Ovary (tissue), 9 donors: ENCODE results near the gene CHRNA5. TPM values are rescaled to one million over a fixed set of nuclear protein-coding genes. Genes with fewer than 3 reads are reported as not detected.
A peak's percentile ranks its signal among the peaks of the same experiment; 100 is the strongest.

Experiments used
- DNase-seq, 5 donors: peaks; one replicate each; pipeline ENCODE4 v3.0.0-alpha.2; 2019 to 2020
- H3K27ac ChIP-seq, 2 donors: fragments of 200-600 bp; one replicate each; pipeline versions ENCODE4 v1.5.1 to v1.8.0; 2019 to 2022
- H3K27me3 ChIP-seq: fragments of 200-600 bp; one replicate; pipeline ENCODE4 v1.8.0; 2022
- H3K36me3 ChIP-seq: fragments of 200-600 bp; sonication (generic); one replicate; pipeline ENCODE4 v1.5.1; 2019
- H3K4me1 ChIP-seq: one replicate; pipeline ENCODE4 v1.8.1; 2013; ENCODE audit warnings: mild to moderate bottlenecking, moderate library complexity; ENCODE audit not compliant: insufficient read depth
- H3K4me3 ChIP-seq: fragments of 200-600 bp; sonication (generic); one replicate; pipeline ENCODE4 v1.5.1; 2017
- H3K9me3 ChIP-seq, 2 donors: fragments of 200-600 bp in 1 of 2; sonication (generic) in 1 of 2; one replicate each; pipeline versions ENCODE4 v1.5.1 to v1.8.1; 2013 to 2019; ENCODE audit warnings: mild to moderate bottlenecking in 1 of 2, moderate library complexity in 1 of 2
- EP300 ChIP-seq: sonication (generic); formaldehyde crosslinking; IDR thresholded peaks from one replicate; pipeline ENCODE4 v1.6.1; 2017; ENCODE audit warnings: antibody characterized with exemption
- POLR2A ChIP-seq: fragments of 450-650 bp; IDR thresholded peaks from one replicate; pipeline ENCODE4 v1.6.1; 2017; ENCODE audit warnings: antibody characterized with exemption, mild to moderate bottlenecking, moderate library complexity
- WGBS, 3 donors: extraction: QIAGEN DNeasy Blood & Tissue Kit in 1 of 3; methylation state at CpG; one replicate each; pipeline versions ENCODE4 v1.1.5 to v1.1.7; 2013 to 2017; 5-methylcytosine and 5-hydroxymethylcytosine counted together
- intact Hi-C, 4 donors: fragments of 100-400 bp; cut with DNase I; formaldehyde crosslinking; loops; one replicate each; pipeline versions ENCODE4 v1.11.0 to v1.15.1; 2022 to 2023
- polyA plus RNA-seq, 2 donors: library from polyadenylated mRNA; stranded (reverse); fragments of 200-250 nt in 1 of 2; fragments of 350-450 nt in 1 of 2; fragmentation: Illumina TruSeq in 1 of 2; extraction: RNeasy Lipid Tissue Mini Kit (QIAGEN cat#74804) in 1 of 2; gene quantifications; one replicate each; pipeline ENCODE4 v1.2.3, GENCODE V29; 2013 to 2014
- total RNA-seq, 7 donors: library from RNA; depleted of rRNA in 2 of 7; stranded (reverse); fragments of >200 nt in 2 of 7; fragmentation: NEBNext Ultra II Directional in 3 of 7; extraction: Animal tissue kit (Norgen Biotek cat#: 25700) in 3 of 7; gene quantifications; one replicate each; pipeline versions ENCODE4 v1.1.0 to v1.2.4, GENCODE V29; 2016 to 2023
- TF ChIP-seq, protein P1 (sequence below), 3 donors: fragments of 450-650 bp in 2 of 3; fragments of 200-600 bp in 1 of 3; IDR thresholded peaks; one replicate each; pipeline versions ENCODE4 v1.5.1 to v1.8.0; 2016 to 2022; ENCODE audit warnings: antibody characterized with exemption in 3 of 3, mild to moderate bottlenecking in 1 of 3
- donor health status: DM: no; HTN: no; CAD: no; lungs with moderate emphysema.
- donor health status: DM: no; HTN: no; CAD: no.
- donor health status: Bipolar disorder and iron deficiency.
- donor health status: DM: yes; HTN: yes; CAD: no.
- donor health status: DM: no; HTN: no; CAD: no.
- donor health status: DM: yes; HTN: yes; CAD: no.

Gene CHRNA5
- total and polyA plus RNA-seq, 9 donors = 0.42 to 2.2 (median 0.74) TPM

DNA sequence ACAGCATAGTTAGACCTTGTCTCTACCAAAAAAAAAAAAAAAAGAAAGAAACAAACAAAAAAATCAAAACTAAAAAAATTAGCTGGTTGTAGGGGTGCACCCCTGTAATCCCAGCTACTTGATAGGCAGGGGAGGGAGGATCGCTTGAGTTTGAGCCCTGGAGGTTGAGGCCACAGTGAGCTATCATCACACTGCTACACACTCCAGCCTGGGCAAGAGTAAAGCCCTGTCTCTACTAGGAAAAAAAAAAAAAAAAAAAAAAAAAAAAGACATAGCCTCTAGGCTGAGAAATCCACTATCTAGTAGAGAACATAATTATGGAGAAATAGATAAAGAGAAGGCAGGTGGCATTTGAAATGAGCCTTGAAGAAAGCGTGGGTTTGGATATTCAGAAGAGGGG, 2.2 kb upstream of the CHRNA5 start:
- Histone ChIP-seq H3K4me3 (no peak overlapping the region), H3K27ac (no peak overlapping the region), H3K4me1 (peaks cover 2% of the 10 kb centered on the region), H3K36me3 (no peaks in the 10 kb centered on the region), H3K9me3 (no peaks in the 10 kb centered on the region), H3K27me3 (no peaks in the 10 kb centered on the region)
- no peak for DNase-seq
- intact Hi-C loops = no loop called here
- 74 to 91% (median 87%) methylated on average over 2 of the region's 2 CpGs for WGBS, 3 donors
- TF ChIP-seq EP300 (no peak), POLR2A (no peak)
- TF ChIP-seq, protein P1, sequence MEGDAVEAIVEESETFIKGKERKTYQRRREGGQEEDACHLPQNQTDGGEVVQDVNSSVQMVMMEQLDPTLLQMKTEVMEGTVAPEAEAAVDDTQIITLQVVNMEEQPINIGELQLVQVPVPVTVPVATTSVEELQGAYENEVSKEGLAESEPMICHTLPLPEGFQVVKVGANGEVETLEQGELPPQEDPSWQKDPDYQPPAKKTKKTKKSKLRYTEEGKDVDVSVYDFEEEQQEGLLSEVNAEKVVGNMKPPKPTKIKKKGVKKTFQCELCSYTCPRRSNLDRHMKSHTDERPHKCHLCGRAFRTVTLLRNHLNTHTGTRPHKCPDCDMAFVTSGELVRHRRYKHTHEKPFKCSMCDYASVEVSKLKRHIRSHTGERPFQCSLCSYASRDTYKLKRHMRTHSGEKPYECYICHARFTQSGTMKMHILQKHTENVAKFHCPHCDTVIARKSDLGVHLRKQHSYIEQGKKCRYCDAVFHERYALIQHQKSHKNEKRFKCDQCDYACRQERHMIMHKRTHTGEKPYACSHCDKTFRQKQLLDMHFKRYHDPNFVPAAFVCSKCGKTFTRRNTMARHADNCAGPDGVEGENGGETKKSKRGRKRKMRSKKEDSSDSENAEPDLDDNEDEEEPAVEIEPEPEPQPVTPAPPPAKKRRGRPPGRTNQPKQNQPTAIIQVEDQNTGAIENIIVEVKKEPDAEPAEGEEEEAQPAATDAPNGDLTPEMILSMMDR (IDR thresholded peaks at IDR 0.05) = no peak

DNA sequence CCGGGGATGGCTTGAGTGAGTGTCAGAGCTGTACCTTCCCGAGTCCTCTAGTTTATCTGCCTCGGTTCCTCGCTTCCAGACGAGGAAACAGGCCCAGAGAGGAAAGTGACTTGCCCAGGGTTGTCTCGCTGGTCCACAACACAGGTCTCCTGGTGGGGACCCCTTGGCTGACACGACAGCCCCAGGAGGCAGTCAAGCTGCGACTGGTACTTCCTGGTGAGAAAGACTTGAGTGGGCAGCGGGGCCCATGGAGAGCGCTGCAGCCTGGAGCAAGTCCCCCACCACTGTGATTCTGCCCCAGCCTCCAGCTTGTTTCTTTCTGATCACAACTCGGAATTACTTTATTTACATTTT, 600 bp upstream of the CHRNA5 start:
- intact Hi-C loops = no loop called here
- no peak for DNase-seq
- 46 to 58% (median 51%) methylated on average over 11 of the region's 11 CpGs for WGBS, 3 donors
- H3K9me3 ChIP-seq = no peaks in the 10 kb centered on the region
- H3K4me3 ChIP-seq = no peak overlapping the region
- H3K36me3 ChIP-seq = no peaks in the 10 kb centered on the region
- H3K4me1 ChIP-seq = peaks cover 2% of the 10 kb centered on the region
- H3K27me3 ChIP-seq = no peaks in the 10 kb centered on the region
- no peak overlapping the region for H3K27ac ChIP-seq
- TF ChIP-seq EP300 = no peak
- no peak for TF ChIP-seq POLR2A
- TF ChIP-seq, protein P1 (IDR thresholded peaks at IDR 0.05) = no peak

DNA sequence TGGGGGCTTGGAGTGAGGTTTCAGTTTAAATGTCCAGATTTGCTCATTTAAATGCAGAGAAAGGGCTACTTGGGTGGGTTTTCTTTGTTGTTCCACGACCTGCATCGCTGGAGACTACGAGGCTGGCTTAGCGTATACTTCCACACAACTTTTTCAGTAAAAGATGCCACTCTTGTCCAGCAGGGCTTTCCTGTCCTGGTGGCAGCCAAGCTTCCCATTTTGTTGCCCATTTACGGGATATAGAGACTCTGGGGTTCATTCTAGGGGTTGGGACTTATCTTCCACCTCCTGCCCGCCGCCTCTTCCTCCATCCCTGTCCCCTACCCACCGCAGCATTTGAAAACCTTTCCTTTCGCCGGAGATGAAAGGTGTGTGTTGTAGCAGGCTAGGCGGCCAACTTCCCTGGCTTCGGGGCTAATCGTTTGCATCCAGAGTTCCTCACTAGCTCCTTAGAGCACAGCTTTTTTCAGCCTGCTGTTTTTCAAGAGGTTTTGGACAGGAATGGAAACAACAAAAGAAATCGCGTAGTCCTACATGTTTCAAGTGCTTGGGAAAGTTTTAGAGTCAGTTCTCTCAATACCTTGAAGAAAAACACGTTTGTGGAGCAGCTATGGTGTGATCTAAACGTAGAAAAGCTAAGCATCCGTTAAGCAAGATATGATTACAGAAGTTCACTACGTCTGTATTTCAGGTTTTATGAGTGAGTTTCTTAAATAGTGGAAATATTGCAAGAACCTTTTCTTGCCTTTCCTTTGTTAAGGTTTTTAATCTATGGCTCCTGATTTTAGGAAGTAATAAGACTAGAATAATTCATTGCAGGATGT, 843 bp downstream of the CHRNA5 start:
- Histone ChIP-seq H3K27ac (peak overlapping the region in 1 of 2 donors; percentile 47), H3K4me1 (peaks cover 2% of the 10 kb centered on the region), H3K27me3 (no peaks in the 10 kb centered on the region), H3K9me3 (no peaks in the 10 kb centered on the region), H3K36me3 (no peaks in the 10 kb centered on the region), H3K4me3 (peak overlapping the region; percentile 42)
- DNase-seq = no peak
- TF ChIP-seq, protein P1 (IDR thresholded peaks at IDR 0.05) = no peak
- TF ChIP-seq EP300 = no peak
- no peak for TF ChIP-seq POLR2A
- intact Hi-C loops = no loop called here
- 1 to 3% (median 1%) methylated on average over 19 of the region's 19 CpGs for WGBS, 3 donors

DNA sequence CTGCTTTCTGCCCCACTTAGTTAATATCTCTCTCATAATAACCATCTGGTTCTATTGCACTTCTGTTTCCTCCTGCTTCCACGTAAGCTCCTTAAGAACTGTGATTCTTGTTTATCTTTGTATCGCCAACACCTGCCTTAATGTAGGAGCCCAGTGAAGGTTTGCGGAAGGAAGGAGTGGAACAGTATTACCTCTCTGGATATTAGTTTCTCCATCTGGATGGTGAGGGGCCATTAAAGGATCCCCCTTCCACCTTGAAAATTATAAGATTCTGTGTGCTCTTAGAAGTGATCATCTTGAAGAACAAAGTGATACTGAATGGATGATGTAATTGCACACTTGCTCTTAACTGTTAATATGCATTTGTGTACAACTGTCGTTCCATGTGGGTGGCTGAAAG, 2.2 kb downstream of the CHRNA5 start:
- no peaks in the 10 kb centered on the region for H3K36me3 ChIP-seq
- H3K27ac ChIP-seq = no peak overlapping the region
- H3K9me3 ChIP-seq = no peaks in the 10 kb centered on the region
- WGBS, 3 donors = 83 to 92% (median 87%) methylated on average over 4 of the region's 4 CpGs
- peaks cover 2% of the 10 kb centered on the region for H3K4me1 ChIP-seq
- H3K4me3 ChIP-seq = no peak overlapping the region
- TF ChIP-seq POLR2A = no peak
- no peak for TF ChIP-seq EP300
- TF ChIP-seq, protein P1 (IDR thresholded peaks at IDR 0.05) = no peak
- intact Hi-C loops = no loop called here
- no peaks in the 10 kb centered on the region for H3K27me3 ChIP-seq
- no peak for DNase-seq
